ENCODE results near the gene DTNA.
A peak's percentile ranks its signal among the peaks of the same experiment; 100 is the strongest.
"Not testable (repeated sequence)": the region's sequence is repeated elsewhere in the genome, so short reads cannot be mapped to it uniquely, and the experiment has no call there.

DTNA gene

GRCh38 chr18:34697891-34698290 is 12.2 kb upstream of the DTNA start:
- no peaks in the 10 kb centered on the region for H4K20me1 ChIP-seq
- H3K9me3 ChIP-seq, result no peaks in the 10 kb centered on the region
- 0 out of 2 replicates have a peak overlapping the region, but pooled peaks have one; percentile 0 for H3K27ac ChIP-seq
- no peak overlapping the region for H3K9ac ChIP-seq
- peak overlapping the region; percentile 37 for H3K4me2 ChIP-seq
- no peak overlapping the region for H3K4me3 ChIP-seq
- no peaks in the 10 kb centered on the region for H3K36me3 ChIP-seq
- no peak for TF ChIP-seq Cebpa-rat (IDR thresholded peaks at IDR 0.05)
- no peaks in the 10 kb centered on the region for H3K27me3 ChIP-seq
- peaks cover 12% of the 10 kb centered on the region for H3K4me1 ChIP-seq

GRCh38 chr18:34701911-34702310 is 8.2 kb upstream of the DTNA start:
- Histone ChIP-seq H3K4me3 (no peak overlapping the region), H4K20me1 (no peaks in the 10 kb centered on the region), H3K9ac (no peak overlapping the region), H3K27me3 (no peaks in the 10 kb centered on the region), H3K4me1 (peaks cover 12% of the 10 kb centered on the region), H3K27ac (no peak overlapping the region), H3K4me2 (no peak overlapping the region), H3K9me3 (no peaks in the 10 kb centered on the region), H3K36me3 (no peaks in the 10 kb centered on the region)
- no peak for TF ChIP-seq Cebpa-rat (IDR thresholded peaks at IDR 0.05)

GRCh38 chr18:34702814-34703213 is 7.3 kb upstream of the DTNA start:
- Histone ChIP-seq H3K4me1 (peaks cover 13% of the 10 kb centered on the region), H3K27me3 (no peaks in the 10 kb centered on the region), H3K9ac (no peak overlapping the region), H3K36me3 (no peaks in the 10 kb centered on the region), H3K27ac (no peak overlapping the region), H3K4me3 (no peak overlapping the region), H3K4me2 (no peak overlapping the region), H3K9me3 (no peaks in the 10 kb centered on the region), H4K20me1 (no peaks in the 10 kb centered on the region)
- TF ChIP-seq Cebpa-rat (IDR thresholded peaks at IDR 0.05), result no peak

GRCh38 chr18:34704074-34704473 is 6.0 kb upstream of the DTNA start:
- TF ChIP-seq Cebpa-rat (IDR thresholded peaks at IDR 0.05), result no peak
- H3K27me3 ChIP-seq, result no peaks in the 10 kb centered on the region
- H3K27ac ChIP-seq, result no peak overlapping the region
- H3K4me2 ChIP-seq, result no peak overlapping the region
- no peaks in the 10 kb centered on the region for H4K20me1 ChIP-seq
- no peak overlapping the region for H3K9ac ChIP-seq
- H3K9me3 ChIP-seq, result no peaks in the 10 kb centered on the region
- peaks cover 10% of the 10 kb centered on the region for H3K4me1 ChIP-seq
- no peak overlapping the region for H3K4me3 ChIP-seq
- no peaks in the 10 kb centered on the region for H3K36me3 ChIP-seq

- no peaks in the 10 kb centered on the region for H4K20me1 ChIP-seq
- H3K4me1 ChIP-seq, result peaks cover 10% of the 10 kb centered on the region
- no peaks in the 10 kb centered on the region for H3K36me3 ChIP-seq
- no peak overlapping the region for H3K4me3 ChIP-seq
- no peak for TF ChIP-seq Cebpa-rat (IDR thresholded peaks at IDR 0.05)
- H3K9ac ChIP-seq, result no peak overlapping the region
- H3K4me2 ChIP-seq, result no peak overlapping the region
- no peak overlapping the region for H3K27ac ChIP-seq
- H3K27me3 ChIP-seq, result no peaks in the 10 kb centered on the region
- no peaks in the 10 kb centered on the region for H3K9me3 ChIP-seq
Observed at GRCh38 chr18:34704823-34705222, 5.3 kb upstream of the DTNA start.

GRCh38 chr18:34707670-34708069 is 2.4 kb upstream of the DTNA start:
- no peaks in the 10 kb centered on the region for H3K36me3 ChIP-seq
- H3K9ac ChIP-seq, result no peak overlapping the region
- H3K4me3 ChIP-seq, result no peak overlapping the region
- no peaks in the 10 kb centered on the region for H3K27me3 ChIP-seq
- no peak for TF ChIP-seq Cebpa-rat (IDR thresholded peaks at IDR 0.05)
- H3K4me1 ChIP-seq, result peaks cover 10% of the 10 kb centered on the region
- no peaks in the 10 kb centered on the region for H4K20me1 ChIP-seq
- H3K4me2 ChIP-seq, result peak overlapping the region; percentile 14; the same call in 1 of the 2 replicates
- no peak overlapping the region for H3K27ac ChIP-seq
- no peaks in the 10 kb centered on the region for H3K9me3 ChIP-seq

GRCh38 chr18:34709104-34709503 is 994 bp upstream of the DTNA start:
- H3K4me3 ChIP-seq, result no peak overlapping the region
- H3K27me3 ChIP-seq, result no peaks in the 10 kb centered on the region
- no peaks in the 10 kb centered on the region for H3K9me3 ChIP-seq
- H3K4me2 ChIP-seq, result no peak overlapping the region
- peaks cover 10% of the 10 kb centered on the region for H3K4me1 ChIP-seq
- no peaks in the 10 kb centered on the region for H4K20me1 ChIP-seq
- H3K27ac ChIP-seq, result no peak overlapping the region
- no peak for TF ChIP-seq Cebpa-rat (IDR thresholded peaks at IDR 0.05)
- no peak overlapping the region for H3K9ac ChIP-seq
- H3K36me3 ChIP-seq, result no peaks in the 10 kb centered on the region

GRCh38 chr18:34710458-34710914 is 388 bp downstream of the DTNA start:
- H3K9ac ChIP-seq, result no peak overlapping the region
- H4K20me1 ChIP-seq, result no peaks in the 10 kb centered on the region

GRCh38 chr18:34710934-34711333 is 836 bp downstream of the DTNA start:
- TF ChIP-seq Cebpa-rat (IDR thresholded peaks at IDR 0.05), result no peak
- no peak overlapping the region for H3K9ac ChIP-seq
- H3K36me3 ChIP-seq, result no peaks in the 10 kb centered on the region
- no peaks in the 10 kb centered on the region for H3K9me3 ChIP-seq
- no peaks in the 10 kb centered on the region for H4K20me1 ChIP-seq
- peaks cover 10% of the 10 kb centered on the region for H3K4me1 ChIP-seq
- no peak overlapping the region for H3K4me2 ChIP-seq
- no peak overlapping the region for H3K27ac ChIP-seq
- no peaks in the 10 kb centered on the region for H3K27me3 ChIP-seq
- no peak overlapping the region for H3K4me3 ChIP-seq

More at GRCh38 chr18:34710458-34710914, 388 bp downstream of the DTNA start:
- Histone ChIP-seq H3K27me3 (no peaks in the 10 kb centered on the region), H3K4me2 (no peak overlapping the region), H3K4me1 (peaks cover 10% of the 10 kb centered on the region), H3K36me3 (no peaks in the 10 kb centered on the region), H3K27ac (no peak overlapping the region), H3K4me3 (no peak overlapping the region), H3K9me3 (no peaks in the 10 kb centered on the region)
- no peak for TF ChIP-seq Cebpa-rat (IDR thresholded peaks at IDR 0.05)

GRCh38 chr18:34716111-34716510 is 6.0 kb downstream of the DTNA start:
- not testable (repeated sequence) for H3K4me3 ChIP-seq, H3K27ac ChIP-seq, H3K9ac ChIP-seq, H3K9me3 ChIP-seq, H3K36me3 ChIP-seq, H3K4me2 ChIP-seq, H3K27me3 ChIP-seq, H3K4me1 ChIP-seq, H4K20me1 ChIP-seq

GRCh38 chr18:34718610-34719009 is 8.5 kb downstream of the DTNA start:
- no peaks in the 10 kb centered on the region for H3K27me3 ChIP-seq
- no peak overlapping the region for H3K4me3 ChIP-seq
- H3K9ac ChIP-seq, result no peak overlapping the region
- no peaks in the 10 kb centered on the region for H3K4me1 ChIP-seq
- no peaks in the 10 kb centered on the region for H3K9me3 ChIP-seq
- no peak overlapping the region for H3K27ac ChIP-seq
- no peaks in the 10 kb centered on the region for H3K36me3 ChIP-seq
- no peak overlapping the region for H3K4me2 ChIP-seq
- H4K20me1 ChIP-seq, result no peaks in the 10 kb centered on the region
- no peak for TF ChIP-seq Cebpa-rat (IDR thresholded peaks at IDR 0.05)

All from BLaER1 (cell line).